GM19397 (cell line): ENCODE results near the gene ACOXL.
"Not testable (repeated sequence)": the region's sequence is repeated elsewhere in the genome, so short reads cannot be mapped to it uniquely, and the experiment has no call there.

ENCODE experiments used
- ATAC-seq: cut with Tn5 transposase; IDR thresholded peaks from one replicate; pipeline ENCODE4 v1.9.1; 2021; ENCODE audit warnings: mild to moderate bottlenecking, moderate library complexity; ENCODE audit not compliant: unreplicated experiment

Gene ACOXL

DNA sequence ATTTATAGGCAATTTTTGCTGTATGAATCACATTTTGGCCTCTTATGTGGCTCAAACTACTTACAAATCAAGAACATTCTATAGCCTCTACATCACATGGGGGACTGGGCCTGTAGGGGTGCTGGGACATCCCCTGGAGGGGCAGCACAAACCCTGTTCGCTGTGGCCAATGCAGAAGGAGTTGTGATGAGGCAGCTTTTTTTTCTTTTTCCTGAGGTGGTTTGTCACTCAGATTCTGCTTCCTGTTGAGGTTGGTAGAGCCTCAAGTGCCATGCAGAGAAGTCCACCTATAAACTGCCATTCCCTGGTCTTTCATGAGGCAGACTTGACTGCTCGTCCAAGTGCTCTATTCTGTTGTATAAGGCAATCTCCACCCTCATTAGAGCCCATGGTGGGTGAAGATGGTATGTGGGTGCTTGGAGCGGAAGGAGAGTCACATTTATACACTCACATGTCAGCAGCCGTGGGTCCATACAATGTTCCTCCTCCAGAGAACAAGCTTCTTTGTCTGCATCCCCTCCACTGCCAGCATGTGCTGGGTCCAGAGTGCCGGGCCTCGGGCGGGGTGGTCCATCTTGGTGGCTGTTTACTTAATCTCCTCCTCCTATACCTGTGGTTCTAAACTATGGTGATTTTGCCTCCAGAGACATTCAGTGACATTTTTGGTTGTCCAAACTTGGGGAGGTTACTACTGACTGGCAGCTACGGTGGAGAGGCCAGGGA lies 120.3 kb downstream of the ACOXL start:
- ATAC-seq: no peak

DNA sequence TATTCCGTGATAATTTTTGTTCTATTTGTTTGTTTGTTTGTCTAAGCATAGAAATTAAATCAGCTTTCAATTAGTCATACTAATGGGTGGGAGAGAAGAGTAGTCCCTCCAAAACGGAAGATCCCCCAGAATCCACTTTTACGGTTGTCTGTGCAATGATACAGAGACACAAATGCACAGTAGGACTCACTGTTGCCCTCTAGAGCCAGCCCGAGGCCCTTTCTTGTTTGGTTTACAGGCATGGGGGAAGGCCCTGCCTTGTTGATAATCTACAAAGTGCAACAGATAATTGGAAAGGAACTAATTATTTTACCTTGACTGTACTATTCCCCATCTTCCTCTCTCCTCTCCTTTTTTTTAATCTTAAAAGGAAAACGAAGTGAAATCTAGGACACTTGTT lies 121.1 kb downstream of the ACOXL start:
- ATAC-seq: no peak

DNA sequence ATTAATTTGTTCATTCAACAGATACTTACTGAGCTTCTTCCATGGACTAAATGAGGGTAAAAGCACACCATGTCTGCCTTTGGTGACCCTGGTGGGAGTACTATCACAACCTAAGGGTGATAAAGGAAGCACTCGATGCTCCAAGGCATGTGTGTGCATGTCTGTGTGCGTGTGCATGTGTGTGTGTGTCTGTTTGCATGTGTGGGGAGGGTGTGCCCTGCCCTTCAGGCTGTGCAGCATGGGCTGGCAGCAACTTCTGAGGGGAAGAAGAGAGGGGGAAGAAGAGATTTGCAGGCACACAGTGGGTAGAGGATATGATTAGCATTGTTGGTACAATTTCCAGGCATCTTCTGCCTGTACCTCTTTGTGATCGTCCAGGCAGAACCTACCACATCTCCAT lies 121.6 kb downstream of the ACOXL start:
- ATAC-seq: no peak

DNA sequence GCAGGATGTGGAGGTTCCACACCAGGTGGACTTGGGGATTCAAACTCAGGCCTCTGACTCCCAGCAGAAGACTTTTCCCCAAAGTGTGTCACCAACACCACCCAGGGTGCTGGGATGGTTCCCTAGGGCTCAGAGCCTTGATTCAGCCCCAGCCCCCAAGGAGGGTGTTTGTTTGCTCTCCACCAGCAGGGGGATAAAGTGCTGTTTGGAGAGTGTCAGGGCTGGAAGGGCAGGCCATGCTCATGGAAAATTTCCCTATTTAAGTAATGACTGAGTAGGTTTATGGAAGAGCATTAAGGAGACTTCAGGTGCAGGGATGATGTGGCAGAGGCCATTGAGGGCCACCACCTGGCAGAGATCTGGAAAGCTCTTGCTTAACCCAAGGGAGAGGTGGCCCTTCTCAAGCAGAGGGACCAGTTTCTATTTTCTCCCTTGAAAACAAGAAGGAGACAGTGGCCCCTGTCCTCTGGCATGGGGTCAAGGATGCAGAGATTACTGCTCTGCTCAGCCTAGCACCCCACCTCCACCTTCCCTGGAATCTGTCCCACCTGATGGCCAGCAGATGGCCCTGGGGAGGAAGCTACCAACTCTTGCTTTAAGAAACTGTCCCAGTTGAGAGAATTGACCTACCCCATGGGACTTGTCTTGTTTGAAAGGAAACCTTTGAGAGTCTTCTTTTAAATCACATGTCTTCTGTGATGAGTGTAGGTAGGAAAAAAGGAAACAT lies 122.1 kb downstream of the ACOXL start:
- no peak for ATAC-seq

DNA sequence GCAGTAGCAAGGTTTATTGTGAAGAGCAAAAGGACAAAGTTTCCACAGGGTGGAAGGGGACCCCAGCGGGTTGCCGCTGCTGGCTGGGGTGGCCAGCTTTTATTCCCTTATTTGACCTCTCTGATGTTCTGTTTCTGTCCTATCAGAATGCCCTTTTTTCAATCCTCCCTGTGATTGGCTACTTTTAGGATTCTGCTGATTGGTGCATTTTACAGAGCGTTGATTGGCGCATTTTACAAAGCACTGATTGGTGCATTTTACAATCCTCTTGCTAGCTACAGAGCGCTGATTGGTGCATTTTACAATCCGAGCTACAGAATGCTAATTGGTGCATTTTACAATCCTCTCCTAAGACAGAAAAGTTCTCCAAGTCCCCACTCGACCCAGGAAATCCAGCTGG lies 123.5 kb downstream of the ACOXL start:
- ATAC-seq: not testable (repeated sequence)

DNA sequence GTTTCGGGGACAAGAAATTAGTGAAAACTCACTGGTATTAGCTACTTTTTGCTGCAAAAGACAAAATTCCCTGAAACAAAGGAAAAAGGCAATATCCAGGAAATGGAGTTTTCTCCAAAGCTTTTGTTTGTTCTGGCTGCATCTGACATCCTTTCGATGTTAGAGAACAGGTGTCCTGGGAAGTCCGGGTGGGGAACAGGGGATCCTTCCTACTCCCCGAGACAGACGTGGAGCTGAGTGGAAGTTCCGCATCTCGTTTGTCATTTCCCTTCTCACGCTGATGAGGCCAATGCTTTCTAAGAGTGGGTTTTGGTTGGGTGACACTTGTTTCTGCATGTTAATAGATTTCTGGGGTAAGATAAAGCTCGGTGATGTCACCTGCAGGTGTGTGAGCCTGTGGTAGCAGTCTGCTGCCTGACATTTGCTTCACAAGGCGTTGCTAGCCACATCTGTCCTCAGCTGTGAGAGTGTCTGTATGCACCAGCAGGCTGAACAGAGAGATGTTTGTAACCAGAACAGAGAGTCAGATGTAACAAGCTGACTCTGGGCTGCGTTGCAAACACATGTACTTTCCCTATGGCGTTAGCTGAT lies 125.9 kb downstream of the ACOXL start:
- ATAC-seq: peak; percentile 88

DNA sequence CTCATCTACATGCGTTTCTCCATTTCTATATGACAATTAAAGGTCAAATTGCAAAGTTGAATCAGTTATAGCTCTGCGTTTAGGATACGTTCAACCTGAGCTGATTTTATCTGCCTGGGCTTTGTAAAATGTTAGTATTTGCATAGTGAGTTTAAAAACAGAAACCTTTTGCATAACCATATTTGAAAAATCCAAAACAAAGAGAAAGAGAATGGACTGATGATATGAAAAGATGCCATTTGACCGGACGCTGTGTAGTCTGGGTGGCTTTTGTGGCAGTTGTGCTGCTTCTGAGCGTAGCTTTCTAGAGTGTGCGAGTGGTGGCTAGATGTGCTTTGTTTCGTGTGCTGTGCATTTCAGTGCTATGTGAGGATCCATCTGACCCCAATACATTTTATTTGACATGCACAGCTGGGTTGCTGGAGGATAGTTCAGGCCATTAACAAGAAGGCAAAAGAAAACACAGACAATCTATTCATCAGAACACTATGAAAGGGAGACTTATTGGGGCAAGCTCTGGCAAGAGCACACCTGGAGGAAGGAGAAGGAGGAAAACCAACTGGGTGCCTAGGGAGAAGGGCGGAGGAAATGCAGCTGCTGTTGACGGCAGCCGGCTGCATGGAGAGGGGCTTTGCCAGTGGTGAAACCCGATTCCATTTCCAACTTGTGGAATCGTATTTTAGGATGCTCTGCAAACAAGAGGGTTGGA lies 126.8 kb downstream of the ACOXL start:
- ATAC-seq: no peak

DNA sequence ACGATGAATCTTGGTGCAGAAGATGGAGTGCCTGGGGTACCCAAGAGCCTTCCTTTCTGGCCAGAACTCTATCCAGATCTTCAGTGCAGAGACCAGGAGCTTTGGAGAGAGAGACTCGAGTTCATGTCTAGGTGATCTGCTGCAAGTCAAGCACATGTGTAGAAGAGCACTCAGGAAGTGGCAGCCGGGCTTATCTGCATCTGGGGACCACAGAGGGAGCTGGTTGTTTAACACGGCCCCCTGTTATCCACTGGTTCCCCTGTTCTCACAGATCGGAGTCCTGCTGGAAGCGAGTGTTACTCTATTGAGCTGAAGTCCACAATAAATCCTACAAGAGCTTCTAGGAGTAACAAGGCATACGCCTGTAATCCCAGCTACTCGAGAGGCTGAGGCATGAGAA lies 128.3 kb downstream of the ACOXL start:
- ATAC-seq: no peak

DNA sequence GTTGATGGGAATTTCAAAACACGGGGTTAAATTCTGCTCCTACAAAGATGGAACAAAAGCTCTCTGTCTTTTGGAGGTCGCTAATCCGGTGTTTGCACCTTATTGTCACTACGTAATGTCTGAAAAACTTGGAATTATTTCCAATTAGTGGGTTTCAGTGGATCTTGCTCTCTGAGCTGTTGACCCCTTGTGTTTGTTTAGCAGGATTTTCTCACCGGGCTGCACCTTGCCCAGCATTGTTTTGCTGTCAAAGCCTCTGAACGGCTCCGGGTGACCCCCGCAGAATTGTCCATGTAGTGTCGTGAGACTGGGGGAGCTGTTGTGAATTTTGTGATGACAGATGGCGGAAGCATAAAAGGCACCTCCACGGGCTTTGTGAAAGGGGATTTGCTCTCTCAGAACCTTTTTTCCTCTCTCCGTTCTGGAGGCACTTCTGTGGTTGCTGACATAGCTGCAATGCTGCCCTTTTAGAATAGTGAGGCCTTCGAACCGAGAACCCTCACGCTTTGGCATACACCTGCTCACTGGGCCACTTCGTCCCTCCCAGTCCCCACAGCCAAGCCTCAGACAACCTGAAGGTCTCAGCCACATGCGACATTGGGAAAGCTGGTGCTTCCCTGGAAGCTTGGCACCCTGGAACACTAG lies 129.4 kb downstream of the ACOXL start:
- no peak for ATAC-seq

DNA sequence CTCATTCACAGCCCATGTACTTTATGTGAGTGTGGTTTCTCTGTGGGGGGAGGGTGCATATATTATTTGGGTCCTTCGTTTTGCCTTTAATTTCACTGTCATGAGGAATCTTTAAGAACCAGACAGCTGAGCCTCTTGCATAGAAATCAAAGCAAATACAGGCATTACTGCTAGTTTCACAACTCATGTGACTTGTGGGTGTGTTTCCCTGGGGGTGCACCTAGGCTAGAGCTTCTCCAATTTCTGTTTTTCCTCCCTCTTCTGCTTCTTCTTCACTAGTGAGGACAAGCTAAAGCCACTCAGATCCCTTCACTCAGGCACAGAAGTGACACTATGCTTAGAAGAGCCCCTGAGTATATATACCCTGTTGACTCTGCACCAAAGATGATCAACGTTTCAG lies 131.4 kb downstream of the ACOXL start:
- ATAC-seq: no peak

DNA sequence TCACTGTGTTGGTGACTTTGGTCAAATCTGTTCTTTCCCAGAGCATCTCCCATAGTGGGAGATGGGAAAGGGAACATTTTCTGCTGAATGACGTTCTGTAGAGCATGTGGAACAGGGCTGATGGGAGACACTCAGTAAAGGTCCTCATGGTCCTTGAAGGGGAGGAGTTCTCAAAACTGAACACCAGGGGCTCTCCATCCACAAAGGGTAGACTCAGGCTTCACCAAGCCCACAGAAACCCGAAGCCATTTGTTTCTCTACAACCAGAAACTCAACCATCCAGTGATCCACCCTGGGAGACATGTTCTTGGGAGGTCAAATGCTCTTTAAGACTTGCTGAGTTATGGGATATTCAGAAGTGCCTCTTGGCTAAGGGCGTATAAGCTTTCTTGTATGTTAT lies 131.8 kb downstream of the ACOXL start:
- ATAC-seq: no peak

DNA sequence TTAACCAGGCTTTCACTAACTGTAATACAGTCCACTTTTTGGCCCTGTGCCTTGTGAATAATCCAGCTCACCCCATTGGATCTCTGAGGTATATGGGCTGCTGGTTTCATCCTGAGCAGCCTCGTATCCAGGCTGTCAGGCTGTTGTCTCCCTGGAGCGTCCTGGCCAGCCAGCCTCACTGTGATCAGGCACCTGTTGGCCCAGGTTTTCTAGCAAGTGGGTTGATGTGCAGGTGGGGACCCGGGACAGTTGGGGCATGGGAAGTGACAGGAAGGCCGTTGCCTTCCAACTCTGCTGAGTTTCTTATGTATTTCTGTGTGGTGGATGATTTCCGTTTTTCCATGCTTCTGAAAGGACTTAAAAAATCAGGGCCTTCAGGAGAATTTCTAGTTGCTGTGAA lies 132.4 kb downstream of the ACOXL start:
- ATAC-seq: no peak

DNA sequence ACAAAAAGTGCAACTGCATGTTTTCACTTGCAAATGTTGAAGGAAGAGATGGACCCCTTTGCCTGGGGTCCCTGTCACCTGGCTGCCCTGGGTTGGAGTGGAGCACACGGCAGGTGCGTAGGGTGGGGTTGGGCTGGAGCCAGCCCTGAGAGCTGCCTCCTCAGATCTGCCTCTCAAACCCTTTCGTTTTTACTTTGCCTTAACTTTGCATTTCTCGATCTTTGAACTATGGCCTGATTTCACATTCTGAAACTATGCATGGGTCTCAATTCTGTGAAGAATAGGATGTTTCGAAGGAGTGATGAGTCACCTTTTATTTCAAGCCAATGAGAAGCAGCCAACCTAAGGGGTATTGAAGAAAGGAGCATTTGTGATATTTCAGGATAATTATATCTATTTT lies 132.8 kb downstream of the ACOXL start:
- peak; percentile 90 for ATAC-seq

DNA sequence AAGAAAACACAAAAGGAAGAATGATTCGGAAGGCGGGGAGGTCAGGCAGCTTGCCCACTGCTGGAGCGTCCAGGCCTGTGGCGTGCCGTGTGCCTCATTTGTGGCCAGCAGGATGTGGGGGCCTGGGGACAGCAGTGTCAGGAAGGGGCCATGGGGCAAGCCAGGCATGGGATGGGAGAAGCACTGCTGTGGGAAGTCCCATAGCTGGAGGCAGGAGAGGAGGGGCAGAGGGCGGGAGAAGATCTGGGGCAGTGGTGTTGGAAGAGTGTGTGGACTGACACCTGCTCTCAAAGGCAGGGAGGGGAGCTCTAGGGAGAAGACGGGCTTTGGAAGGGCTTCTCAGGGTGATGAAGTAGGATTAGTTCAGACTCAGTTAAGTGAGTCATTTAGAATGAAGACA lies 133.7 kb downstream of the ACOXL start:
- ATAC-seq: no peak

DNA sequence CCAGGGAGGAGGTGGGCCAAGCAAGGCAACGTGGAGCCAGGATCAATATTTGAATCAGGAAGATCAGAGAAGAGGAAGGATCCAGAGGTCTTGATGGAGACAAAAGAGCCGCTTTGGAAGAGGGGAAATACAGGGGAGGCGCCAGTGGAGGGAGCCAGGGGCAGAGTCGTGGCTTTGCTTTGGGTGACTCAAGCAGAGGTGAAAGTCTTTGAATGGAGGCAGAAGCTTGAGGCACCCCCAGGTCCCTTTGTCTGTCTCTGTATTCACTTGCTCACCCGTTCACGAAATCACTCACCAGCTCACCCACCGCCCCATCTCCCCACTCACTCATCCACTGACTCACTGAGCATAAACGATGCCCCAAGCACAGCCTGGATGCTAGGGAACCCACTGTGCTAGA lies 134.1 kb downstream of the ACOXL start:
- no peak for ATAC-seq

DNA sequence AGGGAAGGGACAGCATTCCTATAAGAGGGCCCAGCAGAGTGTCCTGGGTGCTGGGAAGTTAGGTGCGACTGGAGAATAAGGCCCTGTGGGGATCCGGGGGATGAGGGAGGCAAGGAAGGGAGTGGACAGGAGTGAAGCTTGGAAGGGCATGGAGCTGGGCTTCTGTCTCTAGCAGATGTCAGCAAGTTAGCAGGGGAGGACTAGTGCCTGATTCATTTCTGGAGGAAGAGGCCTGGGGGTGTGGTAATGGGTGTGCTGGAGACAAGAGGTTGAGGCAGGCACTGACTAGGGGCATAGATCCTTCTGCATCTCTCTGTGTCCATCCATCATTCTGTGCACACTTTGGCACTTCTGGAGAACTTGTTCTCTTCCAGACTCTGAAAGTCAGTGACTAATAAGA lies 134.7 kb downstream of the ACOXL start:
- no peak for ATAC-seq

DNA sequence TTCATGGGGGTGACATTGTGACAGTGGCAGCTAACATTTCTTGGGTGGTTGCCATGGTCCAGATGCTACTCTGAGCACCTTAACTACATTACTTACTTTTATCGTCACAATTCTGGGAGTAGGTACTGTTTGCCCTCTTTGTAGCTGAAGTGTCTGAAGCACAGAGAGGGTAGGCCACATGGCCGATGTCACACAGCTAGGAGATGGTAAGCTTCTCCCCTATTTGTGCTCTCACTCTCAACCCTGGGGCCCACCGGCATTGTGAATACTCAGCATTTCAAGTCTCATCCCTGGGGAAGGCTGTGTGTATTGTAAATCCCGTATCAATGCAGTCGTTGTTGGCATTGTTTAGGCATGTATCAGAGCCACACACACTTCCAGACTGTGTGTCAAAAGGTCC lies 136.6 kb downstream of the ACOXL start:
- ATAC-seq: no peak

DNA sequence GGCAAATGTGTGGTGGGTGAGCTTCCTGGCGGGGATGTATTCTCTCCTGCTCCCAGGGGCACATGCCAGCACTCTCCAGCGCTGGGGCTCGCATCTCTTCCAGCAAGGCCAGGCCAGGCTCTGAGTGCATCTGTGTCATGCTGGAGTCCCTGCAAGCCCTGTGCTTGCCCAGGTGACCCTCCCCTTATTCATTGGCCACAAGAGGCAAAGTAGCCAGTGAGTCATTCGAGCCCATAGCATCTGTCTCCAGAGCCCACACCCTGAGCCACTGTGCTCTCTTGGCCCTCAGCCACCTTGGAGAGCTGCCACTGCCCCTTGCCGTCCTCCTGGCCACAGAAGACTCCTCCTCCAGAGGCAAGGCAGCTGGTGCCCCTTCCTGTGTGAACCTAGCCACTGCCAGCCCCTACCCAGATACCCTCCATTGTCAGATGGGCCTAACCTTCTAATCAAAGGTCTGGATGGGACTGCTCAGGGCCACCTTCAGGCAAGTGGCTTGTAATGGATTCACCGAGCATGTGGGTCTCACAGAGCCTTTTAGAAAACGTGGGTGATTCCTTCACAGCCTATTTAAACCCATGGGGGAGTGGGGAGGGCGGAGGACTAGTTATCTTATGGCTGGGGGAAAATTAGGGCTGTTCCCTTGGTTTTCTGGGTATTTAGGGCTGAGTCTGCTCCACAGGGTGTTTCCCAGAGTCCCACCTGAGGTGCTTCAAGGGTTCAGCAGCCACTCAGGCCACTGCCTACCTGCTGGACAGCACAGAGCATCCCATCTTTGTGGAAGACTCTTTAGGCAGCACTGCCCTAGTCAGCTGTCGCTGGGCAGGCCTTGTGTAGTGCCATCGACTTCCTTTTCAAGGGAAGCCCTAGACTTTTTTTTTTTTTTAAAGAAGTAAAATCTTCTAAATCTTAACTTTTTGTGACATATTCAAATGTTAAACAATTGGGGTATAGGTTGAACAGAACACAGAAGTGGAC lies 137.4 kb downstream of the ACOXL start:
- ATAC-seq: no peak

DNA sequence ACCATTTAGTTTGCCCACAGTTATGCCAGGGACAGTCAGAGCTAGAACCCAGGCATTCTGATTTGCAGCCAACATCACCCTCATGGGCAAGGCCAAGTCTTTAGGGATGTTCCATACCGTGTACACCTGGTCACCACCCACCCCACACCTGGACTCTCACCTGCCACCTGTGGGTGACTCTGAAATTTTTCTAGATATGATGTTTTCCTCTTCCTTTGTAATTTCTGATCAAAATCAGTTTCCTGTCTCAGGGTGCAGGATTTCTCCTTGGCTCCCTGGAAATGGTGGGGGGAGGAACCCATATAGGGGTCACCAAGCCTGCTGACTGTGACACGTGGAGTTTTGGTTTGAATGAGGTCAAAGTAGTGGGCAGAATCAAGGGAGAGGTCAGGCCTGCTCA lies 138.2 kb downstream of the ACOXL start:
- no peak for ATAC-seq

DNA sequence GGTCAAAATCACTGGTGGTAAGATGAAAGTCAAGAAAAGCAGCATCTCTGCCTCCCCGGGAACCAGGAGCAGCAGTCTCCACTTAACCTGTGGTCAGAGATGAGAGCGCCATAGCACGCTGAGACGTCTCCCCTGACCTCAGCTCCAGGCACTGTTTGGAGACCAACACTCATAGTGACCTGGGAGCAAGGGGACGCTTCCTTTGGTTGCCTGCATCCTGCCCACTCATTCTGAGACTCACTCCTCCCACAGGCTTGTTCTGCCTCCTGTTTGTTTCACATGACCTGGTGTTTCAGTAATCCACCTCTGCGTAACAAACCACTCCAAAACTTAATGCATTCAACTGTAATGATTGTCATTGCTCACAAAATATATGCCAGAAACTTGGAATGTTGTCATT lies 139.3 kb downstream of the ACOXL start:
- no peak for ATAC-seq
